Prostate gland (tissue), 2 donors: Measurements from ENCODE around the gene EML4.

ENCODE experiments used
- CTCF ChIP-seq, 4 experiments: fragments of 200-600 bp in 2 of 4; fragments of 450-650 bp in 2 of 4; sonication (generic) in 2 of 4; IDR thresholded peaks; 1 replicate in 3 of 4; 2 replicates in 1 of 4; pipeline ENCODE4 v1.5.1; 2016 to 2019; ENCODE audit warnings: antibody characterized with exemption in 4 of 4, mild to moderate bottlenecking in 2 of 4, moderate library complexity in 2 of 4
- POLR2AphosphoS5 ChIP-seq: sonication (generic); formaldehyde crosslinking; IDR thresholded peaks from one replicate; pipeline ENCODE4 v1.6.1; 2017; ENCODE audit warnings: antibody characterized with exemption

GRCh38 chr2:42321452-42322064, 152.4 kb downstream of the EML4 start:
- TF ChIP-seq CTCF (IDR thresholded peaks at IDR 0.05) (no peak), POLR2AphosphoS5 (no peak)
